Liver (tissue), 9 donors: Measurements from ENCODE around the gene NRK. TPM values are rescaled to one million over a fixed set of nuclear protein-coding genes. Genes with fewer than 3 reads are reported as not detected.

Experiments
- DNase-seq: peaks from one replicate; pipeline ENCODE4 v3.0.0-alpha.2; 2017; ENCODE audit warnings: low spot score
- H3K27ac ChIP-seq, 2 donors: one replicate each; pipeline ENCODE4 v1.7.0; 2013; ENCODE audit warnings: inconsistent platforms in 2 of 2, low read length in 2 of 2, control low read depth in 1 of 2, low read depth in 1 of 2, mild to moderate bottlenecking in 1 of 2
- H3K27me3 ChIP-seq, 4 donors: one replicate each; pipeline versions ENCODE4 v1.6.1 to v1.7.0; 2013; ENCODE audit warnings: low read length in 3 of 4, inconsistent platforms in 1 of 4, mild to moderate bottlenecking in 1 of 4, moderate library complexity in 1 of 4; ENCODE audit not compliant: control insufficient read depth in 4 of 4, insufficient read depth in 4 of 4
- H3K36me3 ChIP-seq, 4 donors: one replicate each; pipeline versions ENCODE4 v1.6.1 to v1.7.0; 2013; ENCODE audit warnings: low read length in 3 of 4, mild to moderate bottlenecking in 3 of 4, low read depth in 1 of 4, moderate library complexity in 1 of 4; ENCODE audit not compliant: control insufficient read depth in 4 of 4, insufficient read depth in 3 of 4
- H3K4me1 ChIP-seq, 4 donors: one replicate each; pipeline versions ENCODE4 v1.6.1 to v1.7.0; 2013; ENCODE audit warnings: low read length in 3 of 4, mild to moderate bottlenecking in 3 of 4, moderate library complexity in 1 of 4; ENCODE audit not compliant: control insufficient read depth in 4 of 4, insufficient read depth in 4 of 4
- H3K4me3 ChIP-seq, 3 donors: one replicate each; pipeline versions ENCODE4 v1.6.1 to v1.7.0; 2013; ENCODE audit warnings: low read length in 3 of 3, control low read depth in 1 of 3, low read depth in 1 of 3, mild to moderate bottlenecking in 1 of 3
- H3K9ac ChIP-seq, 2 donors: one replicate each; pipeline ENCODE4 v1.7.0; 2013; ENCODE audit warnings: low read length in 2 of 2, mild to moderate bottlenecking in 2 of 2, moderate library complexity in 2 of 2, control low read depth in 1 of 2, low read depth in 1 of 2
- H3K9me3 ChIP-seq, 4 donors: one replicate each; pipeline versions ENCODE4 v1.6.1 to v1.7.0; 2013; ENCODE audit warnings: low read length in 3 of 4; ENCODE audit not compliant: control insufficient read depth in 4 of 4
- FOXA1 ChIP-seq: IDR thresholded peaks from 2 replicates; pipeline ENCODE4 v1.6.1; 2016; ENCODE audit warnings: antibody characterized with exemption
- FOXA2 ChIP-seq: IDR thresholded peaks from 2 replicates; pipeline ENCODE4 v1.6.1; 2016; ENCODE audit warnings: antibody characterized with exemption
- GABPA ChIP-seq, 2 donors: IDR thresholded peaks in 1 of 2; conservative IDR thresholded peaks in 1 of 2; 2 replicates each; pipeline ENCODE4 v1.6.1; 2016; ENCODE audit warnings: antibody characterized with exemption in 2 of 2, mild to moderate bottlenecking in 1 of 2, moderate library complexity in 1 of 2
- HNF4A ChIP-seq, 2 donors: conservative IDR thresholded peaks; 2 replicates each; pipeline ENCODE4 v1.6.1; 2016; ENCODE audit warnings: antibody characterized with exemption in 2 of 2, mild to moderate bottlenecking in 2 of 2
- RXRA ChIP-seq, 2 donors: IDR thresholded peaks; 2 replicates each; pipeline ENCODE4 v1.6.1; 2017 to 2018; ENCODE audit warnings: antibody characterized with exemption in 2 of 2, mild to moderate bottlenecking in 1 of 2
- SP1 ChIP-seq: IDR thresholded peaks from 2 replicates; pipeline ENCODE4 v1.6.1; 2018; ENCODE audit warnings: antibody characterized with exemption, mild to moderate bottlenecking
- TAF1 ChIP-seq: conservative IDR thresholded peaks from 2 replicates; pipeline ENCODE4 v1.6.1; 2016; ENCODE audit warnings: antibody characterized with exemption, mild to moderate bottlenecking
- YY1 ChIP-seq: IDR thresholded peaks from 2 replicates; pipeline ENCODE4 v1.6.1; 2016; ENCODE audit warnings: antibody characterized with exemption, mild to moderate bottlenecking
- WGBS: extraction: QIAGEN DNeasy Blood & Tissue Kit; methylation state at CpG from one replicate; pipeline ENCODE4 v1.1.7; 2013; 5-methylcytosine and 5-hydroxymethylcytosine counted together
- polyA plus RNA-seq, 2 donors: library from polyadenylated mRNA; stranded (reverse) in 1 of 2; unstranded in 1 of 2; fragments of 200-250 nt in 1 of 2; fragments of >200 nt in 1 of 2; fragmentation: Nextera tagmentation in 1 of 2; extraction: Ambion mirVana in 1 of 2; gene quantifications; one replicate each; pipeline versions ENCODE4 v1.2.1 to v1.2.3, GENCODE V29; 2013 to 2015
- total RNA-seq, 2 donors: library from RNA; depleted of rRNA; stranded (reverse); fragments of >200 nt; gene quantifications; one replicate each; pipeline ENCODE4 v1.2.3, GENCODE V29; 2014
- TF ChIP-seq, protein P1 (sequence below): IDR thresholded peaks from 2 replicates; pipeline ENCODE4 v1.6.1; 2016; ENCODE audit warnings: antibody characterized with exemption
- TF ChIP-seq, protein P2 (sequence below): IDR thresholded peaks from 2 replicates; pipeline ENCODE4 v1.6.1; 2016; ENCODE audit warnings: antibody characterized with exemption
- TF ChIP-seq, protein P3 (sequence below): fragments of 150-350 bp; IDR thresholded peaks from 2 replicates; pipeline ENCODE4 v1.5.1; 2017; ENCODE audit warnings: improper control_type of control experiment, low read depth, low read length; ENCODE audit not compliant: missing input control
- TF ChIP-seq, protein P4 (sequence below): IDR thresholded peaks from 2 replicates; pipeline ENCODE4 v1.6.1; 2016; ENCODE audit warnings: antibody characterized with exemption, mild to moderate bottlenecking
- TF ChIP-seq, protein P5 (sequence below): IDR thresholded peaks from 2 replicates; pipeline ENCODE4 v1.6.1; 2016; ENCODE audit warnings: antibody characterized with exemption
- donor health status: healthy.
- donor health status: healthy.
- donor health status: healthy.
- donor health status: healthy.
- donor health status: healthy.

NRK gene
- total and polyA plus RNA-seq, 4 donors: 0.03 to 0.61 (median 0.08) TPM

DNA sequence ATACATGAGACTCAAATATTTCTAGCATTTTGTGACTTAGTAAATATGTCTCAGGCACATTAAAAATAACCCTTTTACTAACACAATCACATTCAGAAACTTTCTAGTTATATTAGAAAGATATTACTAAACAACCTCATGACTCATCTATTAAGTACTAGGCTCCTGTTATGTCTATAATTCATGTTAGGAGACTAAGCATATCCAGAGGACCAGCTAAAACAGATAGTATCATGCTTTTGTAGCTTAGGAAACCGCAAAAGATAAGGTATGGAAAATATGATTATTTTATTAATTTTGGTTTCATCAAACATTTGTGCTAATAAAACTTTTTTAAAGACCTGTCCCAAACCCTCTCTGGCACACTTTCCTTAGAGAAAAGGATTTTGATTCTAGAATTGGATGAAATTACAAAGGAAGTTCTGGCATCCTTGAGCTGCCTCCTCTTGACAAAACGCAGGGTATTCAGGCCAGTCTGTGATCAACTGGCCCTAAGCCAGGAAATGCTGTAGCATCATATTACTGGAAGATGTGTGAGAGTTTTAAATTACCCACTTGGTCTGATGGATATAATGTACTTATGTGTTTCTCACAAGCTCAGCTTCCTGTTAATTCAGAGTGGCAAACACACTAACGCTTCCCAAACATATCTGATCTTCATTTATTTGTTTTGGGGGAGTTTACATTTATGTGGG, 60.4 kb downstream of the NRK start (continued):
- TF ChIP-seq, protein P1, sequence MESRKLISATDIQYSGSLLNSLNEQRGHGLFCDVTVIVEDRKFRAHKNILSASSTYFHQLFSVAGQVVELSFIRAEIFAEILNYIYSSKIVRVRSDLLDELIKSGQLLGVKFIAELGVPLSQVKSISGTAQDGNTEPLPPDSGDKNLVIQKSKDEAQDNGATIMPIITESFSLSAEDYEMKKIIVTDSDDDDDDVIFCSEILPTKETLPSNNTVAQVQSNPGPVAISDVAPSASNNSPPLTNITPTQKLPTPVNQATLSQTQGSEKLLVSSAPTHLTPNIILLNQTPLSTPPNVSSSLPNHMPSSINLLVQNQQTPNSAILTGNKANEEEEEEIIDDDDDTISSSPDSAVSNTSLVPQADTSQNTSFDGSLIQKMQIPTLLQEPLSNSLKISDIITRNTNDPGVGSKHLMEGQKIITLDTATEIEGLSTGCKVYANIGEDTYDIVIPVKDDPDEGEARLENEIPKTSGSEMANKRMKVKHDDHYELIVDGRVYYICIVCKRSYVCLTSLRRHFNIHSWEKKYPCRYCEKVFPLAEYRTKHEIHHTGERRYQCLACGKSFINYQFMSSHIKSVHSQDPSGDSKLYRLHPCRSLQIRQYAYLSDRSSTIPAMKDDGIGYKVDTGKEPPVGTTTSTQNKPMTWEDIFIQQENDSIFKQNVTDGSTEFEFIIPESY: no peak
- TF ChIP-seq, protein P2, sequence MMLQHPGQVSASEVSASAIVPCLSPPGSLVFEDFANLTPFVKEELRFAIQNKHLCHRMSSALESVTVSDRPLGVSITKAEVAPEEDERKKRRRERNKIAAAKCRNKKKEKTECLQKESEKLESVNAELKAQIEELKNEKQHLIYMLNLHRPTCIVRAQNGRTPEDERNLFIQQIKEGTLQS: no peak
- no peak for TF ChIP-seq FOXA1

DNA sequence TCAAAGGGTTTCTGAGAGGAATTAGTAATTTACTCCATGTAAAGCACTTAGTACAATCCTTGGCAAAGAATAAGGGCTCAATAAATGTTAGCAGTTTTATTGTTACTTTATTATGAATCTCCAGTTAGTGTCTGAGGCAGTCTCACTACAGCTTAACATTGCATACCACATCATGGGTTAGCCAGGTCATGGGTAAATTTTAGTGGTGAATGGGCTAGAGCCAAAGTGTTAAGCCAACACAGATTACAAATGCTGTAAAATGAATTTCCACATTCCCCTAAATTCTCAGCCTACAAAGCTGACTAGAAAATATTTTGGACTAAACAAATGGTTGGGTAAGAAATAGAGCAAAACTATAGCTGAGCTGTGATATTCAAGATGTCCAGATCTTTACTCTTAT, 72.4 kb downstream of the NRK start:
- no peak for DNase-seq
- no peaks in the 10 kb centered on the region for H3K9me3 ChIP-seq
- no peaks in the 10 kb centered on the region for H3K27me3 ChIP-seq
- TF ChIP-seq SP1 (no peak), RXRA (IDR thresholded peaks at IDR 0.05) (no peak), YY1 (no peak)
- TF ChIP-seq, protein P1: no peak
- TF ChIP-seq, protein P3, sequence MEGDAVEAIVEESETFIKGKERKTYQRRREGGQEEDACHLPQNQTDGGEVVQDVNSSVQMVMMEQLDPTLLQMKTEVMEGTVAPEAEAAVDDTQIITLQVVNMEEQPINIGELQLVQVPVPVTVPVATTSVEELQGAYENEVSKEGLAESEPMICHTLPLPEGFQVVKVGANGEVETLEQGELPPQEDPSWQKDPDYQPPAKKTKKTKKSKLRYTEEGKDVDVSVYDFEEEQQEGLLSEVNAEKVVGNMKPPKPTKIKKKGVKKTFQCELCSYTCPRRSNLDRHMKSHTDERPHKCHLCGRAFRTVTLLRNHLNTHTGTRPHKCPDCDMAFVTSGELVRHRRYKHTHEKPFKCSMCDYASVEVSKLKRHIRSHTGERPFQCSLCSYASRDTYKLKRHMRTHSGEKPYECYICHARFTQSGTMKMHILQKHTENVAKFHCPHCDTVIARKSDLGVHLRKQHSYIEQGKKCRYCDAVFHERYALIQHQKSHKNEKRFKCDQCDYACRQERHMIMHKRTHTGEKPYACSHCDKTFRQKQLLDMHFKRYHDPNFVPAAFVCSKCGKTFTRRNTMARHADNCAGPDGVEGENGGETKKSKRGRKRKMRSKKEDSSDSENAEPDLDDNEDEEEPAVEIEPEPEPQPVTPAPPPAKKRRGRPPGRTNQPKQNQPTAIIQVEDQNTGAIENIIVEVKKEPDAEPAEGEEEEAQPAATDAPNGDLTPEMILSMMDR: no peak
- TF ChIP-seq, protein P4, sequence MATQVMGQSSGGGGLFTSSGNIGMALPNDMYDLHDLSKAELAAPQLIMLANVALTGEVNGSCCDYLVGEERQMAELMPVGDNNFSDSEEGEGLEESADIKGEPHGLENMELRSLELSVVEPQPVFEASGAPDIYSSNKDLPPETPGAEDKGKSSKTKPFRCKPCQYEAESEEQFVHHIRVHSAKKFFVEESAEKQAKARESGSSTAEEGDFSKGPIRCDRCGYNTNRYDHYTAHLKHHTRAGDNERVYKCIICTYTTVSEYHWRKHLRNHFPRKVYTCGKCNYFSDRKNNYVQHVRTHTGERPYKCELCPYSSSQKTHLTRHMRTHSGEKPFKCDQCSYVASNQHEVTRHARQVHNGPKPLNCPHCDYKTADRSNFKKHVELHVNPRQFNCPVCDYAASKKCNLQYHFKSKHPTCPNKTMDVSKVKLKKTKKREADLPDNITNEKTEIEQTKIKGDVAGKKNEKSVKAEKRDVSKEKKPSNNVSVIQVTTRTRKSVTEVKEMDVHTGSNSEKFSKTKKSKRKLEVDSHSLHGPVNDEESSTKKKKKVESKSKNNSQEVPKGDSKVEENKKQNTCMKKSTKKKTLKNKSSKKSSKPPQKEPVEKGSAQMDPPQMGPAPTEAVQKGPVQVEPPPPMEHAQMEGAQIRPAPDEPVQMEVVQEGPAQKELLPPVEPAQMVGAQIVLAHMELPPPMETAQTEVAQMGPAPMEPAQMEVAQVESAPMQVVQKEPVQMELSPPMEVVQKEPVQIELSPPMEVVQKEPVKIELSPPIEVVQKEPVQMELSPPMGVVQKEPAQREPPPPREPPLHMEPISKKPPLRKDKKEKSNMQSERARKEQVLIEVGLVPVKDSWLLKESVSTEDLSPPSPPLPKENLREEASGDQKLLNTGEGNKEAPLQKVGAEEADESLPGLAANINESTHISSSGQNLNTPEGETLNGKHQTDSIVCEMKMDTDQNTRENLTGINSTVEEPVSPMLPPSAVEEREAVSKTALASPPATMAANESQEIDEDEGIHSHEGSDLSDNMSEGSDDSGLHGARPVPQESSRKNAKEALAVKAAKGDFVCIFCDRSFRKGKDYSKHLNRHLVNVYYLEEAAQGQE: no peak
- H3K36me3 ChIP-seq: no peaks in the 10 kb centered on the region
- H3K4me1 ChIP-seq: no peaks in the 10 kb centered on the region
- H3K27ac ChIP-seq: no peak overlapping the region
- no peak overlapping the region for H3K9ac ChIP-seq
- H3K4me3 ChIP-seq: no peak overlapping the region

DNA sequence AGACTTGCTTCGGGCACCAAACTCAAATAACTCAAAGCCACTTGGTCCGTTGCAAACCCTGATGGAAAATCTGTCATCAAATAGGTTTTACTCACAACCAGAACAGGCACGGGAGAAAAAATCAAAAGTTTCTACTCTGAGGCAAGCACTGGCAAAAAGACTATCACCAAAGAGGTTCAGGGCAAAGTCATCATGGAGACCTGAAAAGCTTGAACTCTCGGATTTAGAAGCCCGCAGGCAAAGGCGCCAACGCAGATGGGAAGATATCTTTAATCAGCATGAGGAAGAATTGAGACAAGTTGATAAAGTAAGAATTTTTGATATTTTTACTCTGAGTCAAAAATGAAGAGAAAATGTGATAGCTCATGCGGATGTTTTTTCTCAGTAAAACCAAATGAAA, 87.2 kb downstream of the NRK start:
- DNase-seq: no peak
- H3K4me3 ChIP-seq: no peak overlapping the region
- no peaks in the 10 kb centered on the region for H3K9me3 ChIP-seq
- WGBS: 94% methylated on average over 8 of the region's 8 CpGs
- no peaks in the 10 kb centered on the region for H3K36me3 ChIP-seq
- no peak overlapping the region for H3K9ac ChIP-seq
- H3K4me1 ChIP-seq: no peaks in the 10 kb centered on the region
- peaks cover 0 to 3% (median 0%) of the 10 kb centered on the region in 4 donors for H3K27me3 ChIP-seq
- H3K27ac ChIP-seq: no peak overlapping the region
- TF ChIP-seq FOXA1 (no peak), FOXA2 (no peak), SP1 (no peak), TAF1 (no peak), RXRA (IDR thresholded peaks at IDR 0.05) (no peak), HNF4A (conservative IDR thresholded peaks at IDR 0.05) (no peak), GABPA (IDR thresholded peaks at IDR 0.05 in 1 of 2, conservative IDR thresholded peaks at IDR 0.05 in 1 of 2) (no peak)
- TF ChIP-seq, protein P5, sequence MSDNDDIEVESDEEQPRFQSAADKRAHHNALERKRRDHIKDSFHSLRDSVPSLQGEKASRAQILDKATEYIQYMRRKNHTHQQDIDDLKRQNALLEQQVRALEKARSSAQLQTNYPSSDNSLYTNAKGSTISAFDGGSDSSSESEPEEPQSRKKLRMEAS: no peak
- TF ChIP-seq, protein P2: no peak
- TF ChIP-seq, protein P3: no peak
